Heart right ventricle (tissue), 16 donors: ENCODE results near the gene LYST. TPM values are rescaled to one million over a fixed set of nuclear protein-coding genes. Genes with fewer than 3 reads are reported as not detected.

Source experiments
- ATAC-seq, 8 donors: fragments of 200-7000 bp; cut with Tn5 transposase; one replicate each; pipeline ENCODE4 v1.9.1; 2020; ENCODE audit warnings: mild to moderate bottlenecking in 8 of 8, moderate library complexity in 8 of 8, moderate number of reproducible peaks in 1 of 8
- DNase-seq, 2 donors: peaks; one replicate each; pipeline ENCODE4 v3.0.0-alpha.2; 2020
- H3K27ac ChIP-seq, 10 donors: fragments of 200-600 bp; sonication (generic) in 2 of 10; one replicate each; pipeline versions ENCODE4 v1.5.0 to v1.8.0; 2020 to 2022; ENCODE audit warnings: mild to moderate bottlenecking in 3 of 10
- H3K27me3 ChIP-seq, 7 donors: fragments of 200-600 bp; one replicate each; pipeline ENCODE4 v1.8.0; 2021 to 2022; ENCODE audit warnings: mild to moderate bottlenecking in 2 of 7
- H3K36me3 ChIP-seq, 9 donors: fragments of 200-600 bp; sonication (generic) in 1 of 9; one replicate each; pipeline versions ENCODE4 v1.5.0 to v1.8.0; 2020 to 2022; ENCODE audit warnings: mild to moderate bottlenecking in 2 of 9
- H3K4me1 ChIP-seq, 9 donors: fragments of 200-600 bp; sonication (generic) in 1 of 9; one replicate each; pipeline versions ENCODE4 v1.5.0 to v1.8.0; 2020 to 2022; ENCODE audit warnings: mild to moderate bottlenecking in 4 of 9
- H3K4me3 ChIP-seq, 10 donors: fragments of 200-600 bp; sonication (generic) in 2 of 10; one replicate each; pipeline versions ENCODE4 v1.5.0 to v1.8.0; 2020 to 2022; ENCODE audit warnings: mild to moderate bottlenecking in 7 of 10, moderate library complexity in 2 of 10
- H3K9me3 ChIP-seq, 11 donors: fragments of 200-600 bp in 10 of 11; sonication (generic) in 2 of 11; one replicate each; pipeline versions ENCODE4 v1.5.0 to v1.8.0; 2013 to 2022; ENCODE audit warnings: mild to moderate bottlenecking in 2 of 11, control low read depth in 1 of 11, moderate library complexity in 1 of 11
- WGBS, 2 donors: extraction: QIAGEN DNeasy Blood & Tissue Kit; methylation state at CpG; one replicate each; pipeline ENCODE4 v1.1.7; 2013; ENCODE audit warnings: inconsistent platforms in 1 of 2; 5-methylcytosine and 5-hydroxymethylcytosine counted together
- intact Hi-C, 10 donors: fragments of 100-400 bp; cut with DNase I; formaldehyde crosslinking; loops; one replicate each; pipeline versions ENCODE4 v1.11.1 to v1.14.2; 2022
- polyA plus RNA-seq, 2 donors: library from polyadenylated mRNA; stranded (reverse); fragments of 200-250 nt; gene quantifications; one replicate each; pipeline ENCODE4 v1.2.3, GENCODE V29; 2013
- total RNA-seq, 10 donors: library from RNA; stranded (reverse); fragmentation: NEBNext Ultra II Directional in 3 of 10; extraction: Animal tissue kit (Norgen Biotek cat#: 25700) in 3 of 10; gene quantifications; one replicate each; pipeline versions ENCODE4 v1.2.1 to v1.2.4, GENCODE V29; 2021 to 2023
- TF ChIP-seq, protein P1 (sequence below), 9 donors: fragments of 200-600 bp; sonication (generic) in 2 of 9; IDR thresholded peaks; one replicate each; pipeline versions ENCODE4 v1.5.0 to v1.8.0; 2021 to 2022; ENCODE audit warnings: antibody characterized with exemption in 9 of 9, mild to moderate bottlenecking in 5 of 9, moderate library complexity in 1 of 9
- donor health status: Arrhythmogenic right ventricular cardiomyopathy.
- donor health status: ischemic (EF 13 %, LVEDD 7.1; RV severe dilation, severe dysfunction).
- donor health status: healthy with polysubstance abuse.
- donor health status: DM: no; HTN: yes; CAD: no.
- donor health status: DM: no; HTN: no; CAD: no.
- donor health status: ischemic (EF 25% LVEDD 6.9; RV normal size, moderate dysfunction).
- donor health status: ischemic (EF 25% LVEDD 5.7; RV mildly dilated, moderate dysfunction).
- donor health status: healthy.
- donor health status: DM: yes; HTN: yes; CAD: no.
- donor health status: Ischemic cardiomyopathy.
- donor health status: ischemic (EF 35%, LVEDD 5.7; RV mildly dilated, moderate dysfunction).
- donor health status: nonischemic (EF 11% LVEDD 7.7; RV severe dilation, severe dysfunction).
- donor health status: DM: yes; HTN: yes; CAD: no.
- donor health status: PGD.
- donor health status: ischemic (EF 29% LVEDD 5.4; RV normal size, mild dysfunction).
- donor health status: nonischemic (EF 23%, LVEDD 6.1; RV moderate dilation, normal function).

Gene LYST
- total and polyA plus RNA-seq, 12 donors: 3.3 to 13.6 (median 10.5) TPM

- DNase-seq (no peak), ATAC-seq (no peak)
- Histone ChIP-seq H3K36me3 (peaks cover 0 to 91% (median 0%) of the 10 kb centered on the region in 9 donors), H3K27ac (no peak overlapping the region), H3K9me3 (no peaks in the 10 kb centered on the region), H3K4me1 (peaks cover 0 to 7% (median 0%) of the 10 kb centered on the region in 9 donors), H3K27me3 (no peaks in the 10 kb centered on the region), H3K4me3 (no peak overlapping the region)
- intact Hi-C loops: no loop called here
- TF ChIP-seq, protein P1, sequence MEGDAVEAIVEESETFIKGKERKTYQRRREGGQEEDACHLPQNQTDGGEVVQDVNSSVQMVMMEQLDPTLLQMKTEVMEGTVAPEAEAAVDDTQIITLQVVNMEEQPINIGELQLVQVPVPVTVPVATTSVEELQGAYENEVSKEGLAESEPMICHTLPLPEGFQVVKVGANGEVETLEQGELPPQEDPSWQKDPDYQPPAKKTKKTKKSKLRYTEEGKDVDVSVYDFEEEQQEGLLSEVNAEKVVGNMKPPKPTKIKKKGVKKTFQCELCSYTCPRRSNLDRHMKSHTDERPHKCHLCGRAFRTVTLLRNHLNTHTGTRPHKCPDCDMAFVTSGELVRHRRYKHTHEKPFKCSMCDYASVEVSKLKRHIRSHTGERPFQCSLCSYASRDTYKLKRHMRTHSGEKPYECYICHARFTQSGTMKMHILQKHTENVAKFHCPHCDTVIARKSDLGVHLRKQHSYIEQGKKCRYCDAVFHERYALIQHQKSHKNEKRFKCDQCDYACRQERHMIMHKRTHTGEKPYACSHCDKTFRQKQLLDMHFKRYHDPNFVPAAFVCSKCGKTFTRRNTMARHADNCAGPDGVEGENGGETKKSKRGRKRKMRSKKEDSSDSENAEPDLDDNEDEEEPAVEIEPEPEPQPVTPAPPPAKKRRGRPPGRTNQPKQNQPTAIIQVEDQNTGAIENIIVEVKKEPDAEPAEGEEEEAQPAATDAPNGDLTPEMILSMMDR (IDR thresholded peaks at IDR 0.05): no peak
These were observed 132.4 kb downstream of the LYST start for GRCh38 chr1:235734335-235734734.

- no peaks in the 10 kb centered on the region for H3K27me3 ChIP-seq
- ATAC-seq: no peak
- 93 to 94% methylated on average over 1 of the region's 1 CpG for WGBS, 2 donors
- no peak overlapping the region for H3K4me3 ChIP-seq
- no peak overlapping the region for H3K27ac ChIP-seq
- no peak for DNase-seq
- TF ChIP-seq, protein P1 (IDR thresholded peaks at IDR 0.05): no peak
- H3K36me3 ChIP-seq: peaks cover 0 to 94% (median 7%) of the 10 kb centered on the region in 9 donors
- H3K4me1 ChIP-seq: no peaks in the 10 kb centered on the region
- no peaks in the 10 kb centered on the region for H3K9me3 ChIP-seq
- intact Hi-C loops: no loop called here
These were observed 136.7 kb downstream of the LYST start for GRCh38 chr1:235730007-235730406.

- Histone ChIP-seq H3K36me3 (peaks cover 0 to 96% (median 27%) of the 10 kb centered on the region in 9 donors), H3K9me3 (no peaks in the 10 kb centered on the region), H3K4me3 (no peak overlapping the region), H3K4me1 (no peaks in the 10 kb centered on the region), H3K27me3 (no peaks in the 10 kb centered on the region), H3K27ac (no peak overlapping the region)
- ATAC-seq: no peak
- 97 to 98% methylated on average over 1 of the region's 1 CpG for WGBS, 2 donors
- TF ChIP-seq, protein P1 (IDR thresholded peaks at IDR 0.05): no peak
- intact Hi-C loops: no loop called here
- no peak for DNase-seq
These were observed 140.1 kb downstream of the LYST start for GRCh38 chr1:235726557-235726956.

DNA sequence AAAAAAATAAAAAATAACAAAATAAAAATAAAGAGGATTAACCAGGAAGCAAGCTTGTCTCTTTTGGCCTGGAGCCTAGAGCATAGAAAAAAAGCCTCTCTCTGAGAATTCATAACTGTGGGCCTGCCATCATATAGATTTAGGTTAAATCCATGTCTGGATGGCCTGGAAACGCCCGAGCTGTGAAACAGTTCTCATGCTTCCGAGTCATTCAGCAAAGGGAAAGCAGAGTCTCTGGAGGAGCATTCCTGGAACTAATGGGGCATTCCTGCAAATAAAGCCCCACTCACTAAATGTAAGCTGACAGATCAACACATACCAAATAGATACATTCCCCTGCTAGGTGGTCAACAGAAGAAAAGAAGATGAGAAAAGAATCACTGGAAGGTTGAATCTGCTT, 141.3 kb downstream of the LYST start:
- H3K36me3 ChIP-seq: peaks cover 0 to 98% (median 27%) of the 10 kb centered on the region in 9 donors
- no peak for DNase-seq
- no peak overlapping the region for H3K27ac ChIP-seq
- ATAC-seq: no peak
- H3K27me3 ChIP-seq: no peaks in the 10 kb centered on the region
- no peaks in the 10 kb centered on the region for H3K4me1 ChIP-seq
- intact Hi-C loops: no loop called here
- H3K4me3 ChIP-seq: no peak overlapping the region
- TF ChIP-seq, protein P1 (IDR thresholded peaks at IDR 0.05): no peak
- 64 to 67% methylated on average over 3 of the region's 3 CpGs for WGBS, 2 donors
- no peaks in the 10 kb centered on the region for H3K9me3 ChIP-seq
